Inferior parietal cortex (tissue), 1 donor: Measurements from ENCODE around the gene PRAMEF5.
"Not testable (repeated sequence)": the region's sequence is repeated elsewhere in the genome, so short reads cannot be mapped to it uniquely, and the experiment has no call there.

ENCODE experiments used
- DNase-seq: peaks from one replicate; pipeline ENCODE4 v3.0.0-alpha.2; 2016; ENCODE audit errors: extremely low spot score

Gene PRAMEF5

DNA sequence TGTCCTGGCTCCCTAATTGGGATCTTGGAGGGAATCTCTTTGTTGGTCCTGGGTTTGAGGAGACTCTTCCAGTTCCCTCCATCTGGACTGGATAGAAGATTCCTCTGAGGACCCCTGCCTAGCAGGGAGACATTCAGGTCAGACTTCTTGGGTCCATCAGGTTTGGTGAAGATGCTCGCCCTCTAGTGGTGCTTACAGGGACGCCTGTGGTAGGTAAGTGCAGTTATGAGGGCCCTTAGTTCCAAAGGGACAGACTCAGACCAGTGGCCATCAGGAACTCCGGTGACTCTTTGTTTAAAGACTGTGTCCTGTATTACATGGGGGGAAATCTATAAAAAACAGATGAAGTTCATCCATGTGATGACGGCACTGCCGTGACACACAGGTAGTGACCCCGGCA, 23.0 kb downstream of the PRAMEF5 start:
- DNase-seq: not testable (repeated sequence)

DNA sequence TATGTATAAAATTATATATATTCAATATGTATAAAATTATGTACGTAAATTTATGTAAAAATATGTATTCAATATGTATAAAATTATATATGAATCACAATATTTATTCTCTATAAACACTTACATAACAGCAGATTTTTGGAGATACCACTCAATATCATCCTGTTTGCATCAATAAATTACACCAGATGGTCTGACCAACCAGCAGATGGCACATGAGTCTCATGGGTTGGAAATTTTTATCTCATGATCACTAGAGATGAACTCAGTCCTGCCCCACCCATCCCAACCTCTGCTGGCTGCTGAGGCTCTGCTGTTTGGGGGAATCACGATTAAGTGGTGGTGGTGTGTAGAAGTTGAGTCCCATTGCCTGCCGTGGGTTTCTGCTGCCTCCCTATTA, 25.6 kb downstream of the PRAMEF5 start:
- DNase-seq: not testable (repeated sequence)

DNA sequence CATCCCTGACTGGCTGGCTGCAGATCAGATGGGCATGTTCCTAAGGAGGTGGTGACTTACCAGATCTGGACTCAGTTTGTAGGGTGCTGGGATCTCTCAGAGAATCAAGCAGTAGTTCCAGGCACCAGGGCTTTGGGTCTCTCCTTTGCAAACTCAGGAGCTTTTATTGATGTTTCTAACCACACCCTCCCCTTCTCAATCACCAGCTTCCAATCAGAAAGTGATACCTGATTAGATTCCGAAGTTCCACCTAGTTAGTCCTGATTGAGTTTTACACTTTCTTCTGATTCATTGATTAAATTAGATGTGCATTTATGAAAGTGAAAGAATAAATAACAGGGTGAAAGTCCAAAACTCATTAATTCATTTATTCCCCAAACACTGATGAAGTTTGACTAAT, 31.0 kb downstream of the PRAMEF5 start, which contains the start of gene PRAMEF8:
Gene PRAMEF8 (minus strand): TSS at position 101 of the 400 bp plus-strand sequence. CDS start 1,046 bp downstream, outside the sequence.
- DNase-seq: not testable (repeated sequence)

DNA sequence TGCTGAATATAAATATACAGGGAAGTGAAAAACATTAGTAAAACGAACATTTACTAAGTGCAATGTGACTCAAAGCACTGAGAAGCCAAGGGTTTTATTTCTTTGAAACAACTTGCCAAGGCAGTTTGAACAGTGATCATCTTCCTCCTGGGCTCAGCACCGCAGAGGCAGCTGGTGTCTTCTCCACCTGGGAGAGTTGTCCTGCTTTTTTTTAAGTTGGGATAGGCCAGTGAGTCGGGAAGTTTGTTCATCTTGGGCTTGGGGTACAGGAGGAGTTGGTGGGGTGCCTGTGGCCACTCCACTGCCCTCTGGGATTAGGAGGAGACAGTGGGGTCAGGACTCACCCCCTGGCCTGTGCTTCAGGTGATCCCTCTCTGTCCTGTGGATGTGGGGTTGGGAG, 35.0 kb downstream of the PRAMEF5 start:
- DNase-seq: not testable (repeated sequence)

DNA sequence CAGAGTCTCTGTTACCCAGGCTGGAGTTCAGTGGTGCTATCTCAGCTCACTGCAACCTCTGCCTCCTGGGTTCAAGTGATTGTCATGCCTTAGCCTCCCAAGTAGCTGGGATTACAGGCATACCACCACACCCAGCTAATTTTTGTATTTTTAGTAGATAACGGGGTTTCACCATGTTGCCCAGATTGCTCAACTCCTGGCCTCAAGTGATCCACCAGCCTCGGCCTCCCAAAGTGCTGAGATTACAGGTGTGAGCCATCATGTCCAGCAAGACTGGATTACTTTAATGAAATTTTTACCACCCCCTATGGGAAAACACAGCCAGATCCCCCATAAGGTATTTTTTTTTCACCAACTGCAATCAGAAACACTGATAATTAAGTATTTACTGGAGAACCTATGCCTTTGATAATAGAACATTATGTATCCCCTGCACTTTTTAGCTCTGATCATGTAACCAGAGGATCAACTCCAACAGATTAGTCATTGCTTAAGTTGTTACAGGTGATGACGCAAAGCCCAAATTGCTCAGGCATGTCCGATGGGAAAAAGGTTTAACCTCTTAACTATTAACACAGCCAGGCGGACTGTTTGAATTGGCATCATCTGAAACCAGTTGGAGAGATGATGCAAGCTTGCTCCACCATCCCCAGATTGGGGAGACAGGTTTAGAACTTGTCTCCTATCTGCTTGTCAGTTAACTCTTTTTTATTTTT, 43.4 kb downstream of the PRAMEF5 start:
- DNase-seq: not testable (repeated sequence)

DNA sequence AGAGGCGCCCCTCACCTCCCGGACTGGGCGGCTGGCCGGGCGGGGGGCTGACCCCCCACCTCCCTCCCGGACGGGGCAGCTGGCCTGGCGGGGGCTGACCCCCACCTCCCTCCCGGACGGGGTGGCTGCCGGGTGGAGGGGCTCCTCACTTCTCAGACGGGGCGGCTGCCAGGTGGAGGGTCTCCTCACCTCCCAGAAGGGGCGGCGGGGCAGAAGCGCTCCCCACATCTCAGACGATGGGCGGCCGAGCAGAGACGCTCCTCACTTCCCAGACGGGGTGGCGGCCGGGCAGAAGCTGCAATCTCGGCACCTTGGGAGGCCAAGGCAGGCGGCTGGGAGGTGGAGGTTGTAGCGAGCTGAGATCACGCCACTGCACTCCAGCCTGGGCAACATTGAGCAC, 44.7 kb downstream of the PRAMEF5 start:
- not testable (repeated sequence) for DNase-seq

DNA sequence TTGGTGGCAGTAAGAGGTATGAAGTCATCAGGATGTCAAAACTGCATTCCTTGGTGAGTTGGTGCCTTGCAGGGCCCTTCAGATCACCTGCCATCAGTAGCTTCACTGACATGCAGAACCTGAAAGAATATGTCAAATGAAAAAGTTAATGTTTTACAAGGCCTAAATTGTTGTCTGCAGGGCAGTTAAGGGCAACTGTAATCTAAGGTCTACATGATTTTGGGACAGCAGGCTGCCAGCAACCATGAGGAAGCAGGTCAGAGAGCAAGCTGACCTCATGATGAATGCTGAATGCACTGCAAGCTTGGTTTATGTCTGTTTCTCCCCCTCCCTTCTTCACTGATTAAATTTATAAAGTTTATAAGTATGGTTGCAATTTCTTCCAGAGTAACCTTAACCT, 48.2 kb downstream of the PRAMEF5 start:
- not testable (repeated sequence) for DNase-seq

DNA sequence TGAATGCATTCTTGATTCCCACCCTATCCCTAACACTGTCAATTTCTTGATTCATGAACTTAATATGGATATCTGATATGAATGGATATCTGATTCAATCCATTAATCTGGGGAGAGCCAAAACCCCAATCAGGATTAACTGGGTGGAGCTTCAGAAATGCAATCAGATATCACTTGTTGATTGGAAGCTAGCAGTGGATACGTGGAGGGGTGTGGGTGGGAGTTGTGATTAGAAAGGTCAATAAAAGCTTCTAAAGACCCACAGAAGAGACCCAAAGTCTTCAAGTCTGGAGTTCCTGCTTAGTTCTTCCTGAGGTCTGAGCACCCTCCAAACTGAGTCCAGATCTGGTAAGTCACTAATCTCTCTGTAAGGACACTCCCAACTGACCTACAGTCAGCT, 49.2 kb downstream of the PRAMEF5 start, which contains the start of gene PRAMEF33:
Gene PRAMEF33 (plus strand): TSS at position 301 of the 400 bp plus-strand sequence. CDS start 2,416 bp downstream, outside the sequence.
- DNase-seq: not testable (repeated sequence)
